ENCODE results near the gene IDH2. TPM values are rescaled to one million over a fixed set of nuclear protein-coding genes. Genes with fewer than 3 reads are reported as not detected.
A peak's percentile ranks its signal among the peaks of the same experiment; 100 is the strongest.

IDH2 gene
- total RNA-seq, 4 donors from 2014 or later: 68.6 to 126 (median 76.7) TPM

DNA sequence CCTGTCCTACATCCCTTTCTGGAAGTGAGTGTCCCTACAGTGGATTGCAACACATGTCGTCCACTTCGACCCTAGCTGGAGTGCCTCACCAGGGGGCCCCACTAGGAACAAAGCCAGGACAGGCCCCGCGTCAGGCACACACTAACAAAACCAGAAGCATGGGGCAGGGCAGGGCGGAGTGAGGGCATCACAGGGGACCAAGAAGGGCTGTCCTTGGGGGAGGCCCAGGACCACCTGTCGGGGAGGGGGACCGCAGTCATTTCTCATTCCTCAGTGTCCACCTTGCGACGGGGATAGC, 21.9 kb downstream of the IDH2 start:
- no peak overlapping the region for H3K4me3 ChIP-seq
- DNase-seq (ENCODE audit: low spot score in 2 of 2): no peak
- peaks cover 22% of the 10 kb centered on the region for H3K4me1 ChIP-seq
- no peaks in the 10 kb centered on the region for H3K9me3 ChIP-seq
- WGBS: 94% methylated on average over 9 of the region's 9 CpGs
- no peak overlapping the region for H3K27ac ChIP-seq
- H3K27me3 ChIP-seq: no peaks in the 10 kb centered on the region
- peaks cover 77% of the 10 kb centered on the region for H3K36me3 ChIP-seq
- TF ChIP-seq POLR2AphosphoS5 (IDR thresholded peaks at IDR 0.05): no peak
- no peak for TF ChIP-seq EP300 (IDR thresholded peaks at IDR 0.05)
- TF ChIP-seq, protein P1, sequence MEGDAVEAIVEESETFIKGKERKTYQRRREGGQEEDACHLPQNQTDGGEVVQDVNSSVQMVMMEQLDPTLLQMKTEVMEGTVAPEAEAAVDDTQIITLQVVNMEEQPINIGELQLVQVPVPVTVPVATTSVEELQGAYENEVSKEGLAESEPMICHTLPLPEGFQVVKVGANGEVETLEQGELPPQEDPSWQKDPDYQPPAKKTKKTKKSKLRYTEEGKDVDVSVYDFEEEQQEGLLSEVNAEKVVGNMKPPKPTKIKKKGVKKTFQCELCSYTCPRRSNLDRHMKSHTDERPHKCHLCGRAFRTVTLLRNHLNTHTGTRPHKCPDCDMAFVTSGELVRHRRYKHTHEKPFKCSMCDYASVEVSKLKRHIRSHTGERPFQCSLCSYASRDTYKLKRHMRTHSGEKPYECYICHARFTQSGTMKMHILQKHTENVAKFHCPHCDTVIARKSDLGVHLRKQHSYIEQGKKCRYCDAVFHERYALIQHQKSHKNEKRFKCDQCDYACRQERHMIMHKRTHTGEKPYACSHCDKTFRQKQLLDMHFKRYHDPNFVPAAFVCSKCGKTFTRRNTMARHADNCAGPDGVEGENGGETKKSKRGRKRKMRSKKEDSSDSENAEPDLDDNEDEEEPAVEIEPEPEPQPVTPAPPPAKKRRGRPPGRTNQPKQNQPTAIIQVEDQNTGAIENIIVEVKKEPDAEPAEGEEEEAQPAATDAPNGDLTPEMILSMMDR (IDR thresholded peaks at IDR 0.05): no peak
- no peak for TF ChIP-seq POLR2A (IDR thresholded peaks at IDR 0.05)

DNA sequence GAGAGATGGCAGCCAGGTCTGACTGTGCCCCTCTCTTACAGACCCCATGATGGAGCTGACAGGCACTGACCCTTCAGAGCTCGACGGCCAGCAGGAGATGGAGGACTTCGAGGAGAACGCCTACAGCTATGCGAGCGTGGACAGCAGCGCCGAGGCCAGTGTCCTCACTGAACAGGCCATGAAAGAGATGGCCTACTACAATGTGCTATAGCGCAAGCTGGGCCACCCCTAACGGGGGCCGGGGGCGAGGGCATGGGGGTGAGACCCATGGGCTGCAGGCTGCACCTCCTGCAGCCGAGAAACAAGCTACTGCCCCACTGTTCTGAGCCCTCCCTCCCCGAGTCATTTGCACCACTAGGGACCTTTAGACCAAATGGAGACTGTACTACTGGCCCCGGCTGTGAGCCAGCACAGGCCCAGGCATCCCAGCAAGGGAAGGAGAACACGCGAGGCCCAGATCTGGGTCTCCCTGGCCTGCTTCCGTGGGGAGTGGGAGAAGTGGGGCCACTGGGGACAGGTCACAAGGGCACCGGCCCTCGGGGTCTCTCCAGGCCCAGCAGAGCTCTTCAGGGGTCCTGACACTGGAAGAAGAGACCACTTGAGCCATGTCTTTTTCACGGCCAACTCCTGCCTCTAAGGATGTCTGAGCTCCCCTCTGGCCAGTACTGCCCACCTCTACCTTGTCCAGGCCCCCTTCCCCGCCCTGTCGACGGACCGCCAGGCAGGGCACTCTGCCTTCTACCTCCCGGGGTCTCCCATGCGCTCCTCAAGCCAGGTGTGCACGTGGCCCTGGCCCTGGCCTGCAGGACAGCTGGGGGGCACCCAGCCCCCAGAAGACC, 22.4 kb downstream of the IDH2 start:
- 93% methylated on average over 8 of the region's 28 CpGs for WGBS
- H3K27ac ChIP-seq: no peak overlapping the region

DNA sequence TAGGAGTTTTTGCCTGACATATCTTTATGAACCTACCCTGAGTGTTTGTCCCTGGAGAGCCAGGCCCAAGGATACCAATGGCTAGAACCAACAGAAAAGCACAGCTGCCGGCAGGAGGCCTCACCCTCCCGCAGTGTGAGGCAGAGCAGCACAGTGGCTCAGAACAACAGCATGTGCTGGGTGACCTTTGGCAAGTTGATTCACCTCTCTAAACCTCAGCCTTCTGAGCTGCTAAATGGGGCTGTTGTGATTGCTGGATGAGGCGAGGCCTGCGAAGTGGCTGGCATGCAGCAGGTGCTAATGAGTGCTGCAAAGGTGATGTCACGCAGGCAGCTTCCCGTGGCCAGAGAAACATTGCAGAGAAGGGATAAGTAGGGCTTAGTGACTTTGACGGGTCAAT, 23.3 kb downstream of the IDH2 start:
- H3K4me1 ChIP-seq: peaks cover 22% of the 10 kb centered on the region
- 87% methylated on average over 7 of the region's 7 CpGs for WGBS
- no peak for TF ChIP-seq POLR2A (IDR thresholded peaks at IDR 0.05)
- TF ChIP-seq, protein P1 (IDR thresholded peaks at IDR 0.05): no peak
- no peak for TF ChIP-seq EP300 (IDR thresholded peaks at IDR 0.05)
- TF ChIP-seq POLR2AphosphoS5 (IDR thresholded peaks at IDR 0.05): no peak
- H3K27me3 ChIP-seq: no peaks in the 10 kb centered on the region
- no peaks in the 10 kb centered on the region for H3K9me3 ChIP-seq
- H3K4me3 ChIP-seq: no peak overlapping the region
- H3K36me3 ChIP-seq: peaks cover 74% of the 10 kb centered on the region
- H3K27ac ChIP-seq: no peak overlapping the region
- no peak for DNase-seq (ENCODE audit: low spot score in 2 of 2)

More for the DNA sequence above, 22.4 kb downstream of the IDH2 start:
- Histone ChIP-seq H3K27me3 (no peaks in the 10 kb centered on the region), H3K4me1 (peaks cover 22% of the 10 kb centered on the region), H3K9me3 (no peaks in the 10 kb centered on the region), H3K4me3 (no peak overlapping the region), H3K36me3 (peaks cover 74% of the 10 kb centered on the region)
- no peak for DNase-seq (ENCODE audit: low spot score in 2 of 2)
- TF ChIP-seq, protein P1 (IDR thresholded peaks at IDR 0.05): no peak
- TF ChIP-seq EP300 (IDR thresholded peaks at IDR 0.05) (no peak), POLR2AphosphoS5 (IDR thresholded peaks at IDR 0.05) (no peak), POLR2A (IDR thresholded peaks at IDR 0.05) (no peak)

DNA sequence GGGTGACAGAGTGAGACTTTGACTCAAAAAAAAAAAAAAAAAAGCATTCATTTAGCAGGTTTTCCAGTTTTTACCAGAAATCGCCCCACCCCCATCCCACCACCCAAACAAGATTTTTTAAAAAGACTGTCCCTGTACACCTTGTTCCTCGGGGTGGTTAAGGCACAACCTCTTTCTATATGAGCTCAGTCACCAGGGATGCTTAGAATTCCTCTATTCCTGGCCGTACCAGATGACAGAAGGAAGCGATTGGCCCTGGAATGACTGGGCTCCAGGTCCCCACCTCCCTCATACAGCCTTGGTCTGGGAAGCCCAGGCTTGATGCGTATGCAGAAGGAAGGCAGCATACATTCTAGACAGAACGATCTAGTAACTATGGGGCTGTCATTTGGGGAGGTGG, 25.6 kb downstream of the IDH2 start:
- DNase-seq (ENCODE audit: low spot score in 2 of 2): no peak
- peaks cover 14% of the 10 kb centered on the region for H3K4me1 ChIP-seq
- peaks cover 71% of the 10 kb centered on the region for H3K36me3 ChIP-seq
- TF ChIP-seq POLR2A (IDR thresholded peaks at IDR 0.05) (no peak), EP300 (IDR thresholded peaks at IDR 0.05) (no peak), POLR2AphosphoS5 (IDR thresholded peaks at IDR 0.05) (no peak)
- TF ChIP-seq, protein P1 (IDR thresholded peaks at IDR 0.05): no peak
- WGBS: 94% methylated on average over 6 of the region's 6 CpGs
- no peaks in the 10 kb centered on the region for H3K9me3 ChIP-seq
- H3K27me3 ChIP-seq: no peaks in the 10 kb centered on the region
- H3K27ac ChIP-seq: peak overlapping the region; percentile 64
- H3K4me3 ChIP-seq: no peak overlapping the region

DNA sequence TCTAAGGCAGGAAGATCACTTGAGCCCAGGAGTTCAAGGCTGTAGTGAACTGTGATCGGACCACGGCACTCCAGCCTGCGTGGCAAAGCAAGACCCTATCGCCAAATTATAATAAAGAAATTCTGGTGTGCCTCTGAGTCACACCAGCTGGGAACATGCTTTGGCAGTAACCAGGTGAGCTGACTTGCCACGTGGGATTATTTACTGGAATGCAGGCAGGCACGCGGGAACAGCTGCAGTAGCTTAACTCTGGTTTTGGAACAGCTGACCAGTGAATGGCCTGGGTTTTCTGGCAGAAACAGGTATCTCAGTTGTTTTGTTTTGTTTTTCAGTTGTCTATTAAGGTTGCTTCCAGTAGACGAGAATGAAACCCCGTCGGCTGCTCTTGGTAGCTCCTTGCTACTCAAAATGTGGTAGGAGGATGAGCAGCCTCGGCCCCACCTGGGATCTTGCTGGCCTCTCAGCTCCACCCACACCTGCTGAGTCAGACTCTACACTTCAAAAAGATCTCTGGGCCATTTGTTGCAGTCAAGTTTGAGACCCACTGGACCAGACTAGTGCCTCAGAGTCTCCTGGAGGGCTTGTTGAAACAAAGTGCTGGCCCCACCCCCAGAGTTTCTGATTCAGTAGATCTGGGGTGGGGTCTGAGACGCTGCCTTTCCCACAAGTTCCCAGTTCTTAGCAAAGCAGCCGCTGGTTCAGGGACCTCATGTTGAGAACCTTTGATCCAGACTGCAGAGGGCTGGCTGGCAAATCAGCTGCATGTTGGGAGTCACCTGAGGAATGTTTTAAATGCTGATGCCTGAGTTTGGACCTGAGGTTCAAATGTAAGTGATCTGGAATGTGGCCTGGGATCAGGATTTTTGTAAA, 26.6 kb downstream of the IDH2 start:
- H3K27me3 ChIP-seq: no peaks in the 10 kb centered on the region
- peaks cover 24% of the 10 kb centered on the region for H3K4me1 ChIP-seq
- WGBS: 63% methylated on average over 9 of the region's 13 CpGs
- H3K9me3 ChIP-seq: no peaks in the 10 kb centered on the region
- H3K27ac ChIP-seq: peak overlapping the region; percentile 64
- no peak overlapping the region for H3K4me3 ChIP-seq
- TF ChIP-seq POLR2AphosphoS5 (IDR thresholded peaks at IDR 0.05) (no peak), EP300 (IDR thresholded peaks at IDR 0.05) (no peak), POLR2A (IDR thresholded peaks at IDR 0.05) (no peak)
- TF ChIP-seq, protein P1 (IDR thresholded peaks at IDR 0.05): no peak
- peaks cover 61% of the 10 kb centered on the region for H3K36me3 ChIP-seq
- DNase-seq (ENCODE audit: low spot score in 2 of 2): no peak
